ENCODE results near the gene PLPPR4. TPM values are rescaled to one million over a fixed set of nuclear protein-coding genes. Genes with fewer than 3 reads are reported as not detected.

Gene PLPPR4
- total RNA-seq, 4 donors from 2014 or later = 0.84 to 8.8 (median 2.0) TPM

GRCh38 chr1:99306056-99306455 is 41.8 kb downstream of the PLPPR4 start:
- ATAC-seq (ENCODE audit: low FRiP score) (no peak), DNase-seq (ENCODE audit: low spot score) (no peak)
- TF ChIP-seq, protein P1, sequence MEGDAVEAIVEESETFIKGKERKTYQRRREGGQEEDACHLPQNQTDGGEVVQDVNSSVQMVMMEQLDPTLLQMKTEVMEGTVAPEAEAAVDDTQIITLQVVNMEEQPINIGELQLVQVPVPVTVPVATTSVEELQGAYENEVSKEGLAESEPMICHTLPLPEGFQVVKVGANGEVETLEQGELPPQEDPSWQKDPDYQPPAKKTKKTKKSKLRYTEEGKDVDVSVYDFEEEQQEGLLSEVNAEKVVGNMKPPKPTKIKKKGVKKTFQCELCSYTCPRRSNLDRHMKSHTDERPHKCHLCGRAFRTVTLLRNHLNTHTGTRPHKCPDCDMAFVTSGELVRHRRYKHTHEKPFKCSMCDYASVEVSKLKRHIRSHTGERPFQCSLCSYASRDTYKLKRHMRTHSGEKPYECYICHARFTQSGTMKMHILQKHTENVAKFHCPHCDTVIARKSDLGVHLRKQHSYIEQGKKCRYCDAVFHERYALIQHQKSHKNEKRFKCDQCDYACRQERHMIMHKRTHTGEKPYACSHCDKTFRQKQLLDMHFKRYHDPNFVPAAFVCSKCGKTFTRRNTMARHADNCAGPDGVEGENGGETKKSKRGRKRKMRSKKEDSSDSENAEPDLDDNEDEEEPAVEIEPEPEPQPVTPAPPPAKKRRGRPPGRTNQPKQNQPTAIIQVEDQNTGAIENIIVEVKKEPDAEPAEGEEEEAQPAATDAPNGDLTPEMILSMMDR (IDR thresholded peaks at IDR 0.05) = no peak

- ATAC-seq (ENCODE audit: low FRiP score) (no peak), DNase-seq (ENCODE audit: low spot score) (no peak)
- TF ChIP-seq, protein P1 (IDR thresholded peaks at IDR 0.05) = no peak
Measured at GRCh38 chr1:99306644-99307043, 42.4 kb downstream of the PLPPR4 start.

GRCh38 chr1:99315305-99315704 is 51.0 kb downstream of the PLPPR4 start:
- TF ChIP-seq, protein P1 (IDR thresholded peaks at IDR 0.05) = no peak
- no peak for ATAC-seq (ENCODE audit: low FRiP score)
- no peak for DNase-seq (ENCODE audit: low spot score)

DNA sequence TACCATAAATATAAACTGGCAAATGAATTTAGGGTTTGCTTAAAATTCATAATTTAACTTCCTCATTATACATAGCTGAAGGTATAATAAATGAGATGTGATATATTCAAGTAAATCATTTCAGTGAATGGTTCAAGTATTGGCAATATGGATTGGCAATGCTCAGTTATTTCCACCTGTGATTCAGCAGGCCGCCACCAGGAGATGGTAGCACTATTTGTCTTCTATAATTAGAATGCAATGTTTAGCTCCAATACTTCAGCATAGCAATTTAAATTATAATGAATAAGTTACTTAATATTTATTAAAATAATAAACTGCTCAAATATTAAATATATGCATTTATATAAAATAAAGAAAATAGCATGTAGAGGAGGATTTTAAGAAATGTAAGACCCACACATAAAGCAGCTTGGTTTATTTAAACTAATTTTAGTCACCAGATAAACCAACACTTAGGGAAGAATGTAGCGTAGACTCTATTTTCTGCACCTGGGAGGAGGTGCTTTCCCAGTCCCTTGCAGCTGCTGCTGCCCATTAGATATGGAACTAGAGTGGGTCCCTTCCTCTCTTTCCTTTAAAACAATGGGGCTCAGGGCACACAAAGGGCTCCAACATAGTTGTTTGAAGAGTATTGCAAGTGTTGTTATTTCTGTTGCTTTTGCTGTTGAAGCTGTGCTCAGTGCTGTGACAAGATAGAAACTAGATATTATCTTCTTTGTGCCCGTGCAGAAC is 62.1 kb downstream of the PLPPR4 start:
- DNase-seq (ENCODE audit: low spot score) (no peak), ATAC-seq (ENCODE audit: low FRiP score) (no peak)
- TF ChIP-seq, protein P1 (IDR thresholded peaks at IDR 0.05) = no peak

DNA sequence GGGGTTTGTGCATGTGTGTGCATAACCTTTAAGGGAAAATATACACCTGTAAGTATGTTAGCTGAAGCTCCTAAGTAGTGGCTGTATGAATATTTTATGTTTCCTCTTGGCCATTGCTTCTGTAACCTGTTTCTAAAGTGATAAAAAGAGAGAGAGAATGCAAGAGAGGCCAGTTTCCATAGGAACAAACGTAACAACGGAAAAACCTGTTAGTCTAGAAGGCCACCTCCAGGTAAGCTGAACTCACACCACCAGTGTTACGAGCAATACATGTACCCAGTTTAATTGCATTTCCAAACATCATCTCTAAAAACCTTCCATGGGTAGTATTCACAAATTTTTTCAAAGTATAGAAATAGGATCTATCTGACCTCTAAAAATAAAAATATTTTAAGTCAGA is 63.1 kb downstream of the PLPPR4 start:
- DNase-seq (ENCODE audit: low spot score) = no peak
- no peak for ATAC-seq (ENCODE audit: low FRiP score)
- TF ChIP-seq, protein P1 (IDR thresholded peaks at IDR 0.05) = no peak

- TF ChIP-seq, protein P1 (IDR thresholded peaks at IDR 0.05) = no peak
- ATAC-seq (ENCODE audit: low FRiP score) (no peak), DNase-seq (ENCODE audit: low spot score) (no peak)
Measured at GRCh38 chr1:99328171-99328570, 63.9 kb downstream of the PLPPR4 start.

DNA sequence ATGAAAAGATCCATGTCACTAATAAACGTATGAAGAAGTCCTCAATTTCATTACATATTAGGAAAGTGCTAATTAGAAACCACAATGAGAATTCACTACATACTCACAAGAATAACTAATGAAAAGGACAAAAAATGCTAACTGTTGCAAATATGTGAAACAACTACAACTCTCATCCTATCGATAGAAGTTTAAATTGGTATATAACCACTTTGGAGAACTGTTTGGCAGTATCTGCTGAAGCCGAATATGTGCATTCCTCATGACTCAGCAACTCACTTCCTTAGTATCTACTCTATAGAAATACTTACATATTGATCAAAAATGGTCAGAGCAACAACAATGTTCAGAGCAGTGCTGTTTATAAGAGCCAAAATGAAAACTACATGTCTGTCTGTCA is 66.8 kb downstream of the PLPPR4 start:
- no peak for ATAC-seq (ENCODE audit: low FRiP score)

More for the DNA sequence above, 66.8 kb downstream of the PLPPR4 start:
- DNase-seq (ENCODE audit: low spot score) = no peak
- TF ChIP-seq, protein P1 (IDR thresholded peaks at IDR 0.05) = no peak
